ENCODE data around the gene GALNT4.

GALNT4 gene

GRCh38 chr12:89490922-89491321 lies 33.7 kb downstream of the GALNT4 start:
- no peak for DNase-seq

- no peak for DNase-seq
Measured at GRCh38 chr12:89486264-89486663, 38.3 kb downstream of the GALNT4 start.

- DNase-seq = no peak
Measured at GRCh38 chr12:89484470-89484869, 40.1 kb downstream of the GALNT4 start.

GRCh38 chr12:89481213-89481914 lies 43.2 kb downstream of the GALNT4 start:
- DNase-seq = no peak

- DNase-seq = no peak
Measured at GRCh38 chr12:89479982-89480381, 44.6 kb downstream of the GALNT4 start.

GRCh38 chr12:89477633-89478279 lies 46.8 kb downstream of the GALNT4 start:
- no peak for DNase-seq

- no peak for DNase-seq
Measured at GRCh38 chr12:89476904-89477595, 47.5 kb downstream of the GALNT4 start.

- DNase-seq = no peak
Measured at GRCh38 chr12:89476232-89476631, 48.4 kb downstream of the GALNT4 start.

- no peak for DNase-seq
Measured at GRCh38 chr12:89475203-89475990, 49.2 kb downstream of the GALNT4 start.

- DNase-seq = no peak
Measured at GRCh38 chr12:89474615-89475014, 50.0 kb downstream of the GALNT4 start.

Data from stimulated activated naive CD4-positive, alpha-beta T cell treated with Interleukin-2 at 50 U/mL for 16 hours (primary cell).